ENCODE measurements around the gene FAM13A. TPM values are rescaled to one million over a fixed set of nuclear protein-coding genes. Genes with fewer than 3 reads are reported as not detected.

The FAM13A gene
- total and polyA plus RNA-seq, 2 donors (not counting 1 experiment from before 2014, with no cell fraction given): 0.51 to 2.1 TPM

- ChIA-PET POLR2A (no interaction called here), CTCF (interaction anchor here (0.8 to 1.6 kb wide), 2 partner anchors 17 to 197 kb away, joined by 3 to 4 read pairs; no protein-coding TSS in a partner anchor)
- no peaks in the 10 kb centered on the region for H3K9me3 ChIP-seq (ENCODE audit: control extremely low read depth in 1 of 3, control insufficient read depth in 2 of 3, insufficient read depth in 1 of 3, low read length in 2 of 3)
- Mint-ChIP-seq H3K27me3 (peaks cover 10% of the 10 kb centered on the region), H3K9me3 (ENCODE audit: insufficient read depth) (no peaks in the 10 kb centered on the region), H3K4me3 (no peak overlapping the region), H3K4me1 (peaks cover 18% of the 10 kb centered on the region), H3K27ac (no peak overlapping the region)
- no peaks in the 10 kb centered on the region for H3K27me3 ChIP-seq (replicated peaks in 1 of 4; ENCODE audit: control extremely low read depth in 1 of 4, control insufficient read depth in 3 of 4, insufficient read depth in 4 of 4, low read length in 3 of 4)
- no peak for ATAC-seq (ENCODE audit: low read depth)
- no peak for DNase-seq
- no peak overlapping the region for H3K4me3 ChIP-seq (ENCODE audit: control extremely low read depth in 1 of 5, extremely low read depth in 1 of 5, insufficient read depth in 1 of 5, low read depth in 2 of 5, low read length in 4 of 5)
- peaks cover 16% of the 10 kb centered on the region in 2 donors for H3K4me1 ChIP-seq (ENCODE audit: control insufficient read depth in 2 of 2, insufficient read depth in 2 of 2, low read length in 2 of 2)
- no peaks in the 10 kb centered on the region for H3K36me3 ChIP-seq (replicated peaks in 1 of 2; ENCODE audit: control extremely low read depth in 1 of 2, control insufficient read depth in 1 of 2, extremely low read depth in 1 of 2, insufficient read depth in 2 of 2, low read length in 1 of 2)
- H2AFZ ChIP-seq (ENCODE audit: insufficient read depth, low read depth, low read length, poor library complexity, severe bottlenecking): no peak overlapping the region
- intact Hi-C loops (cut with micrococcal nuclease): no loop called here
- H3K27ac ChIP-seq (ENCODE audit: low read length in 2 of 2): no peak overlapping the region
- WGBS (ENCODE audit: insufficient coverage): no CpG with 5 or more reads among the region's 3 CpGs
- H4K20me1 ChIP-seq (ENCODE audit: control insufficient read depth, insufficient read depth, low read length, poor library complexity, severe bottlenecking): no peaks in the 10 kb centered on the region
- no peak overlapping the region for H3K9ac ChIP-seq (ENCODE audit: low read length)
- no peaks in the 10 kb centered on the region for H3K79me2 ChIP-seq (ENCODE audit: control insufficient read depth, insufficient read depth, low read length)
- TF ChIP-seq CTCF (IDR thresholded peaks at IDR 0.05) (no peak), EZH2 (IDR thresholded peaks at IDR 0.05; ENCODE audit: borderline replicate concordance, insufficient read depth, low read depth, low read length, poor library complexity, severe bottlenecking) (no peak)
- no peak overlapping the region for H3K4me2 ChIP-seq (replicated peaks; ENCODE audit: low read depth, low read length, poor library complexity, severe bottlenecking)
Observed at GRCh38 chr4:88736264-88736663, 320.7 kb downstream of the FAM13A start.

GRCh38 chr4:88735564-88735963, 321.4 kb downstream of the FAM13A start:
- H3K27me3 Mint-ChIP-seq: peaks cover 6% of the 10 kb centered on the region
- peaks cover 18% of the 10 kb centered on the region for H3K4me1 Mint-ChIP-seq
- H3K36me3 ChIP-seq (replicated peaks in 1 of 2; ENCODE audit: control extremely low read depth in 1 of 2, control insufficient read depth in 1 of 2, extremely low read depth in 1 of 2, insufficient read depth in 2 of 2, low read length in 1 of 2): no peaks in the 10 kb centered on the region
- ATAC-seq (ENCODE audit: low read depth): no peak
- H3K27ac ChIP-seq (ENCODE audit: low read length in 2 of 2): no peak overlapping the region
- no peak overlapping the region for H3K4me2 ChIP-seq (replicated peaks; ENCODE audit: low read depth, low read length, poor library complexity, severe bottlenecking)
- intact Hi-C loops (cut with micrococcal nuclease): no loop called here
- H3K27me3 ChIP-seq (replicated peaks in 1 of 4; ENCODE audit: control extremely low read depth in 1 of 4, control insufficient read depth in 3 of 4, insufficient read depth in 4 of 4, low read length in 3 of 4): no peaks in the 10 kb centered on the region
- peaks cover 16% of the 10 kb centered on the region in 2 donors for H3K4me1 ChIP-seq (ENCODE audit: control insufficient read depth in 2 of 2, insufficient read depth in 2 of 2, low read length in 2 of 2)
- H3K9ac ChIP-seq (ENCODE audit: low read length): no peak overlapping the region
- no peaks in the 10 kb centered on the region for H4K20me1 ChIP-seq (ENCODE audit: control insufficient read depth, insufficient read depth, low read length, poor library complexity, severe bottlenecking)
- TF ChIP-seq EZH2 (IDR thresholded peaks at IDR 0.05; ENCODE audit: borderline replicate concordance, insufficient read depth, low read depth, low read length, poor library complexity, severe bottlenecking): no peak
- no peak for TF ChIP-seq CTCF (IDR thresholded peaks at IDR 0.05)
- WGBS (ENCODE audit: insufficient coverage): no CpG with 5 or more reads among the region's 1 CpG
- H3K9me3 Mint-ChIP-seq (ENCODE audit: insufficient read depth): no peaks in the 10 kb centered on the region
- no peak overlapping the region for H3K27ac Mint-ChIP-seq
- H3K4me3 ChIP-seq (ENCODE audit: control extremely low read depth in 1 of 5, extremely low read depth in 1 of 5, insufficient read depth in 1 of 5, low read depth in 2 of 5, low read length in 4 of 5): no peak overlapping the region
- CTCF ChIA-PET: no interaction called here
- no peaks in the 10 kb centered on the region for H3K9me3 ChIP-seq (ENCODE audit: control extremely low read depth in 1 of 3, control insufficient read depth in 2 of 3, insufficient read depth in 1 of 3, low read length in 2 of 3)
- H2AFZ ChIP-seq (ENCODE audit: insufficient read depth, low read depth, low read length, poor library complexity, severe bottlenecking): no peak overlapping the region
- H3K79me2 ChIP-seq (ENCODE audit: control insufficient read depth, insufficient read depth, low read length): no peaks in the 10 kb centered on the region
- POLR2A ChIA-PET: no interaction called here
- DNase-seq: no peak
- no peak overlapping the region for H3K4me3 Mint-ChIP-seq
